NCI-H345 treated with DMSO at 0.1 percent for 48 hours (cell line): ENCODE results near the gene SLC39A3.

Experiments
- DNase-seq: peaks from one replicate; lab custom pipeline; 2025; ENCODE audit not compliant: unreplicated experiment; lab: John Stamatoyannopoulos, UW

Gene SLC39A3

DNA sequence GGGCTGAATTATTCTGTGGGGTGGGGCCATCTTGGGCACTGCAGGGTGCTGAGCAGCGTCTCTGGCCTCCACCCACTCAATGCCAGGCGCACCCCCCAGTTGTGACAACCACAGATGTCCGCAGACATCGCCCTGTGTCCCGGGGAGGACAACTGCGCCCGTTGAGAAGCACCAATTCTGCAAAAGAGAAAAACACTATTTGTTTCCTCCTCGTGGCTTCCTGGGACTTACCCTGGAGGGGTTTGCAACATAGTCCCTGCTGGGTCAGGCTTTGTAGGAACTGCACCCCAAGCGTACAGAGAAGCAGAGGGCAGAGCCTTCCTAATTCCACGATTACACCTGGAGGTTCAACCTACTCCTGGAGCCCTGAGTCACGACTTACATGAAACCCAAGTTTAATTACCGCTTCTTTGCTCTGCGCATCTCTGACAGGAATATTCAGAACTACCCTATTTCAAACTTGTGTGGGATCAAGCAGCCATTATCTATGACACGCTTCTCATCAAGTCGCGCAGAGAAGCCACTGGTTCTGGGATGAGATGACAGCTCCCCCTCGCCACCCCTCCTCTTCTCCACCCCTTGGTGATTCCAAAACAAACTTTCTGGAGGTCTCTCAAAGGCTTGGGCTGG, 11.1 kb upstream of the SLC39A3 start:
- no peak for DNase-seq

DNA sequence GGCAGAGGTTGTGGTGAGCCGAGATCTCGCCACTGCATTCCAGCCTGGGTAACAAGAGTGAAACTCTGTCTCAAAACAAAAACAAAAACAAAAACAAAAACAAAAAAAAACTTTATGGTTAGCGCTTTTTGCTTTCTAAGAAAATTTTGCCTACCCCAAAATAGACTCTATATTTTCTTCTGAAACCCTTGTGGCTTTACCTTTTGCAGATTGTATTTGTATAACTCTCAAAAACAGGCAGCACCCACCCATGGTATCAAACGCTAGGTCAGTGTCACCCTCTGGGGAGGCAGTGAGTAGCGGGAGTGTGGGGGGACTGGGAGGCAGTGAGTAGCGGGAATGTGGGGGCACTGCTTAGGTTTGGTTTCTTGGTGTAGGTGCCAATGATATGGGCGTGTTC, 7.5 kb upstream of the SLC39A3 start:
- no peak for DNase-seq

DNA sequence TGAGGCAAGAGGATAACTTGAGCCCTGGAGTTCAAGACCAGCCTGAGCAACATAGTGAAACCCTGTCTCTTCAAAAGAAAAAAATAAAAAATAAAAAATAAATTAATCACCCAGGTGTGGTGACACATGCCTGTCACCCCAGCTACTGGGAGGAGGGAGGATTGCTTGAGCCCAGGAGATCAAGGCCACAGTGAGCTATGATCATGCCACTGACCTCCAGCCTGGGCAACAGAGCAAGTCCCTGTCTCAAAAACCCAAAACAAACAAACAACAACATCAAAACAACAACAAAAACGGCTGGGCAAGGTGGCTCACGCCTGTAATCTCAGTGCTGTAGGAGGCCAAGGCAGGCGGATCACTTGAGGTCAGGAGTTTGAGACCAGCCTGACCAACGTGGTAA, 4.3 kb upstream of the SLC39A3 start:
- no peak for DNase-seq

DNA sequence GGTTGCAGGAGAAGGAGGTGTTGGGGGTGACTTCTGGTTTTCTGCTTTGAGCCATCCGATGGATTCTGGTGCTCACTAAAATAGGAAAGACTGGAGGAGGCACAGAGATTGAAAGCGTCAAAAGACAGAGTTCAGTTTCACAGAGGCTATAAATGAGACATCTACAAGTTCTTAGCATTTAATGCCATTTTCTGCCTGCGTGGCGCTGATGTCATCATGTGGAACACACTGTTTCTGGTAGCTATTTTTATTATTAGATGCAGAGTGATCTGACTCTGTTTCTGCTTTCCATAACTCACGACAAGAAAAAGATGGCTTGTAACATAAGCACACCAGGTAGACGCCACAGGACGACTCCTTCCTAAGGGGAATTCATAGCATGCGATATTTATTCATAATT, 3.3 kb upstream of the SLC39A3 start:
- no peak for DNase-seq

DNA sequence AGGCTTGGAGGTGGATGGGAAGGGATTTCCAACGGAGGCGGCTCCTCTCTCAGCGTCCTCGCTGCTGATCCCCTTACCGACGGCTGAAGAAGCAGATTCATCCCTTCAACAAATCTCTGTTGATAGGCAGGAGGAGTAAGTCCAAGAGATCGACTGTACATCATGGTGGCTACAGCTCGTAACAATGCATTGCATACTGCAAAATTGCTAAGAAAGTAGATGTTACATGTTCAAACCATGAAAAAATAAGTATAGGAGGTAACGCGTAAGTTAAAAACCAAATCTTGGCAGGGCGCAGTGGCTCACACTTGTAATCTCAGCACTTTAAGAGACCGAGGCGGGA, 468 bp upstream of the SLC39A3 start:
- DNase-seq = no peak

DNA sequence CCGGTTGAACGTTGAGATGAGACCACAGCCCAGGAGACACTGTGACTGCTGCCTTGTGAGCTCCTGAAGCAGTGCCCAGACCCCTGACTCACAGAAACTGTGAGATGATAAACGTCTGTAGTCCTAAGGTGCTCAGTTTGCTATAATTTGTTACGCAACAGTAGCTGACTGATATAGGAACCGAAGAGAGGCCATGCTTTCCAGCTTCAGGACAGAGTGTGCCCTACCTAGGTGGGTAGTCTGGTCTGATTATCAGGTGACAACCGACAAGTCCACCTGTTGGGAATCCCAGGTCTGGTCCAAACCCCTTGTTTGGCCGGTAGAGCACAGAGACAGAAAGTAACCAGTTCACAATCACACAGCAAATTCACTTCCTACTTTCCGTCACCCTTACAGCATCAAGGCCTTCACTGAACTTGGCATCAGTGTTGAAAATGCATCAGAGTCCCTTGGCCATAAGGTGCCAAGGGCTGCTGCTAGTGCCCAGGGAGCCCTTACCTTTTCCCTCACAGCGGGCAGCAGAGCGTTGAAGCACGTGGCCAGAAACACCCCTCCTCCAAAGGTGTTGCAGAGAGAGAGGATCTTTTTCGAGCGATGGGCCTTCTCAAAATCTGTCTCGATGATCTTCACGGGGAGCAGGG, 3.1 kb downstream of the SLC39A3 start:
- DNase-seq = no peak

DNA sequence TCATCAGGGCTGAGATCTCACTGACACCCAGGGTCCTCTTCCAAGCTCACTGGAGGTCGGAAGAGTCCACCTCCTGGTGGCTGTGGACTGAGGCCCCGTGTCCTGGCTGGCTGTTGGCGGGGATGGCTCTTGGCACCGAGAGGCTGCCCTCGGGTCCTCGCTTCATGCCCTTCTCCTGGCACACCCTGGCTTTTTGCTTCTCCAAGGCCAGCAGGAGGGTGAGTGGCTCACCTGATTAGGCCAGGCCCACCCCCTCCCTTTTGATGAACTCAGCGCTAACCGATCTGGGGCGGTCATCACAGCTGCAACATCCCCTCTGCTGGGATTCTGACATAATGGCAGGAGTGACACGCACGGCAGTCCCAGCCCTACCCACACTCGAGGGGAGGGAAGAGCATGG, 4.4 kb downstream of the SLC39A3 start:
- no peak for DNase-seq

DNA sequence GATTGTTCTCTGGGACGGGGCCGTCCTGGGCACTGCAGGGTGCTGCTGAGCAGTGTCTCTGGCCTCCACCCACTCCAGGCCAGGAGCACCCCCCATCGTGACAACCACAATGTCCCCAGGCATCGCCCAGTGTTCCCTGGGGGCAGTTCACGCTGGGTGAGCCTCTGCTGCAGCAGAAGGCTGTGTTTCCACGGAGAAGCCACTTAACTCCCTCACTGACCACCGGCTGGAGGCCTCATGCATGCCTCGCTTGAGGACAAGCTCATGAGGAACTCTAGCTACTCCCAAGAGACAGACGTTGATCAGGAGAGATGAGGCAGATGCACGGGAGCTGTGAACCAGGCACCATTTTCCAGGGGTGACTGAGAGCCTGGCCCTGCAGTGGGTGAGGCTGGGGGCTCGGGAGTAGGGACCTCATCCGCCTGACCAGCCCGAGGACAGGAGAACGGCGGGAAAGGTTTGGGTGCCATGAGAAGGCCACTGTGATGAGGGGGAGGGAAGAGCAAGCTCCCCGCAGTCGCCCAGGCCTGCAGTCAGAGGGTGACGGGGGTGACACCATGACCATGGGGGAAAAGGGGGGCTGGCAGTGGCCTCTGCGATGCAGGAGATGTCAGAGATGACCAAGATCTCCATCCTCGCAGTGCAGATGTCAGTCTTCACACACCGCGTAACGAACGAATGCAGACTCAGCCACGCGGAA, 5.1 kb downstream of the SLC39A3 start:
- DNase-seq = no peak

DNA sequence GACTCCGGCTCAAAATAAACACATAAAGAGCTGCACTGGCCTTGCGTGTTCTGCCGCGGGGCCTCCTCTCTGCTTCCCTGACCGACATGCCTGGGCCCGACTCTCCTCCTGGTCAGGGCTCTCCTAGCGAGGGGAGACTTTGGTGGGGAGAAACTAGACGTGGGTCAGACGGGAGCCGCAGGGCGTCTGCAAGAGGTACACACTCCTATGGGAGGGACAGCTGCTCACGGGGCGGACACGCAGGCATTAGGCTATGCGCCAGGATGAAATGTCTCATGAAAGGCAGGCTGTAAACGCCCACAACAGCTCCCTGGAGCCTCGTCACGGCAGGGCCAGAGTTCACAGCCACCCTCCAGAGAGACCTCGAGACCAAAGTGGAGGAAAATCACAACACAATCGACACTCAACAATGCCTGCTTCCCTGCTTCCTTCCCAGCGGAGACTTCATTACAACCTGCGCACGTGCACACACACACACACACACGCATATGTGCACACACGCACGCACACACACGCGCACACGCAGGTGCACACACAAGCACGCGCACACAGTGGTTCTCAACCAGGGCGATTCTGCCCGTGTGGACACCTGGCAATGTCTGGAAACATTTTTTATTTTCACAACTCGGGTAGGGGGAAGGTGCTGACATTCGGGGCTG, 5.8 kb downstream of the SLC39A3 start:
- no peak for DNase-seq

DNA sequence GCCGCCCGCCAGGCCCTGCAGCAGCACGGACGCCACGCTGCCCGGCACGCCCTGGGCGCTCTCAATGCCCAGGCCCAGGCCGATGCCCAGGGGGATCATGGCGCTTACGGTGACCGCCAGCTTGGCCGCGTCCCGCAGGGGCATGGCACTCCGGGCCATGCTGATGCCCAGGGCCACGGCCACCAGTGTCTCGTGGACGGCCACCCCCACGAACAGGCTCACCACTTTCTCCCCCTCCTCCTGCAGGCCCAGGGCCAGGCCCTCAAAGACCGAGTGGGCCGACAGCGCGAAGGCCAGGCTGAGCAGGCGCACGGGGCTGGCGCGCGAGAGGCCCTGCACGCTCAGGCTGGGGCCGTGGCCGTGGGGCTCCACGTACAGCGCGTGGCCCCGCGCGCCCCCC, 6.9 kb downstream of the SLC39A3 start:
- DNase-seq = no peak

DNA sequence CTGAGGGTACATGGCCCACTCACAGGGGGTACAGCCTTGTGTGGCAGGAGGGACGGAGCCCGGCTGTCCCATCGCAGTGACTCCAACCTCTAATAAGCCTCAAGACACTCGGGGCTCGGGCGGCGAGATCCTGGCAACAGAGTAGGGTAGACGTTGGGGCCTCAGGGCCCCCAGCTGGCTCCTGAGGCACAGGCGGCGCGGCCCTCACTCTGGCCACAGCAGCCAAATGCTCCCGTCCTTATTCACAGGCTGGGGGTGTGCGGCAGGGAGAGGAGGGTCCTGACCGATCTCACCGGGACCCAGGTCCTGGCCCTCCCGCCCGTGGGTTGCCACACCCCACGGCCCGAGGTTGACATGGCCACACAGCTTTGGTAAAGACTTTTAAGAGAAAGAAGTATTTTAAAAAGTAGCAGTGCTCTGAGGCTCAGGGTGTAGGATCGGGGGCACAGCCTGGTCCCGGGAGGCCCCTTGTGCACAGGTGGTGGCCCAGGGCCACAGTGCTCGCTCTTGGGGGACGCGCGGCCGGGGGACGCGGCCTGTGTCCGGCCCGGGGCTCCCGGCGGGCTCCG, 7.6 kb downstream of the SLC39A3 start:
- no peak for DNase-seq

DNA sequence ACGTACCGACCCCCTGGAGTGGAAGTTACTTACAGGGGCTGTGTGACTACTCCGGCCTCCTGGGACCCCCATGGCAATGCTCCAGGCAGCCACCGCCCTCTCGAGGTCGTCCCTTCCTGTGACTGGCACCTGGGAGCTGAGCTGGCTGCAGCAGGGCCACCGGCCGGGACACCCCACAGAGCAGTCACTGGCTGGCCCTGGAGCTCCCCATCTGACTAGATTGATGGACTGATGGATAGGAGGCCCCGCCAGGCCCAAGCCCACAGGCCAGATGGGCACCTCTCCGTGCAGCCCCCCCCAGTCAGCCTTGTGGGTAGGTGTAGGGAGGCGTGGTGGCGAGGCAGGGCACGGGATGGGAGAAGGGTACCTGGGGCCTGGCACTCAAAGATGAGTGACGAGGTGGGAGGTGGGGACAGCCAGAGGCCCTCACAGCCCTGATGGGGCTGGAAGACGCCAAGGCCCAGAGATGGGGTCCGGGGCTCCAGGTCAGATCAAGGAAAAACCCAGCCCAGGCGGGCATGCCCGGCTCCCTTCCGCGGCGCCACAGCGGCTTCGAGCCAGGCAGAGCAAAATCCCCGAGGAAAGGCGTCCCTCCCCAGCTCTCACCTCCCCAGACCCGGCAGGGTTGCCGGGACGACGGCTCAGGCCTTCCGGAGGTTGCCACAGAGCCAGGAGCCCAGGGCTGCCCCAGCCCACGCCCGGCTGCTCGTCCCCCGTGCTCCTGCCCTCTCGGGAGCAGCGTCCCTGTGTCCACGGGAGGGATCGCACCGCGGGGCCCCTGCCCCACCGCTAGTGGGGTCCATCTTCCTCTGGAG, 8.4 kb downstream of the SLC39A3 start:
- no peak for DNase-seq

DNA sequence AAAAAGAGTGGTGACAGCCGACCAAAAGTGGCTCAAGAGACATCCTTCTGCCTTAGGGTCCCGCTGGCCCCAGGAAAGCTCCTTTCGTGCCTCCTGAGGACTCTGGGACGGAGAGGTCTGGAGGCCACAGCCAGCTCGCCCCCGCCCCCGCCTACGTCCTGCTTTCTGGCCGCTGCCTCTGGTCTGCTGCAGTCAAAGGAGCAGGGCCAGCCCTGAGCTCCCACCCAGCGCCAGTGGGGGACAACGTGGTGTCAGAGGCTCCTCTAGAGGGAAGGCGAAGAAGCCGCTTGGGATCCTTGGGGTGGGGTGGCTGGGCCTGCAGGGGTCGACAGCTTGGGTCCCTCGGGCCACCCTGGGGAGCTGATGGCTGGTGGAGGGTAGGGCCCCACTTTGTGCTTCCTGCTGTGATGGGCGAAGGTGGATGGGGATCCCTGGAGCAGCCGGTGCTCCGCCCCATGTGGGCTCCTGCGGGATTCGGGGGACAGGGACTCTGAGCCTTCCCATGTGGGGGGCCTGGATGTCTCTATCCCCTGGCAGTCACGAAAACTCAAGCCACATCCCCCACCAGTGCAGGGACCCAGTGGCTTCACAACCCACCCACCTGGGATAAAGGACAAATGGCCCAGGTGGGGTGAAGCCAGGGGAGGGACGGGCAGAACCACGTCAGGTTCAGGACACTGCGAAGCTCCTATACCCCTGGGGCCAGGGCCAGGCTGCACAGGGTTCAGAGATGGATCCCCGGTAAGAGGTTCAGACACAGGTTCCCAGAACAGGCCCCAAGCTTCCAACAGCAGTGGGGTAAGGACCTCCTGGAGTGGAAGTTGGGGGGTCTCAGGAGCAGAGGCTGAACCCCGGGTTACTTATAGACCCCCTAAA, 9.6 kb downstream of the SLC39A3 start:
- DNase-seq = no peak

DNA sequence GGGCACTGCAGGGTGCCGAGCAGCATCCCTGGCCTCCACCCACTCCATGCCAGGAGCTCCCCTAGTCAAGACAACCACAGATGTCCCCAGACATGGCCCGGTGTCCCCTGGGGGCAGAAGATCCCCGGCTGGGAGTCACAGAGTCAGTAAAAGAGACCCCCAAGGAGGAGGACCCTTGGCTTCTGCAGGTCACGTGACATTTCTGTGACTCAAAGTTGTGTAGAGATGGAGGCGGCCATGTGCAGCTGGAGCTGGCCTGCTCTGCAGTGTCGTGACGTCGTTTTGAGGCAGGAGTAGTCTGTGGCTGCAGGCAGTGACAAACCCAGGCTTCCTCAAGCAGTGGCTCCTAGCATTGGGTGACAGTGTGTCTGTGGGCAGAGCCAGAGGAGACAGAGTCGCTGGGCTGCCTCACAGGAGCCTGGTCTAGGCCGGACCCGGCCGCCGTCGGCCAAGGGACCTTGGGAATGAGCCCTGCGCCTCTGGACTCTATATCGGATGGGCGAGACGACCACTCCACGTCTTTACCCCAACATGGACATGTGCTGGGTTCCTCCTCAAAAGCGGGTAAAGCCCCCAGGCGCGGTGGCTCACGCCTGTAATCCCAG, 10.9 kb downstream of the SLC39A3 start:
- DNase-seq = no peak

DNA sequence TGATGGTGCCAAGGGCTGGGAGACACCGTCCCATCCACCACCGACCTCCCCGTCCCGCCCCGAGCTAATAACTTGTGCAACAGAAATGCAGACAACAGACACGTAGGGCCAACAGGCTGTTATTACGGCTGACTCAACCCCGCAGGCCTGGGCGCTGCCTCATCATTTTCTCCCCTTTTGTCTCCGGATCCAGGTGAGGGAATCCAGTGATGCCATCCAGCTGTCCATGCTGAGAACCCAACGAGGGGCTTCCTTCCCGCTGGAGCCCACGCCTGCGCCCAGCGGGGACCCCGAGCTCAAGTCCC, 12.2 kb downstream of the SLC39A3 start:
- DNase-seq = no peak

DNA sequence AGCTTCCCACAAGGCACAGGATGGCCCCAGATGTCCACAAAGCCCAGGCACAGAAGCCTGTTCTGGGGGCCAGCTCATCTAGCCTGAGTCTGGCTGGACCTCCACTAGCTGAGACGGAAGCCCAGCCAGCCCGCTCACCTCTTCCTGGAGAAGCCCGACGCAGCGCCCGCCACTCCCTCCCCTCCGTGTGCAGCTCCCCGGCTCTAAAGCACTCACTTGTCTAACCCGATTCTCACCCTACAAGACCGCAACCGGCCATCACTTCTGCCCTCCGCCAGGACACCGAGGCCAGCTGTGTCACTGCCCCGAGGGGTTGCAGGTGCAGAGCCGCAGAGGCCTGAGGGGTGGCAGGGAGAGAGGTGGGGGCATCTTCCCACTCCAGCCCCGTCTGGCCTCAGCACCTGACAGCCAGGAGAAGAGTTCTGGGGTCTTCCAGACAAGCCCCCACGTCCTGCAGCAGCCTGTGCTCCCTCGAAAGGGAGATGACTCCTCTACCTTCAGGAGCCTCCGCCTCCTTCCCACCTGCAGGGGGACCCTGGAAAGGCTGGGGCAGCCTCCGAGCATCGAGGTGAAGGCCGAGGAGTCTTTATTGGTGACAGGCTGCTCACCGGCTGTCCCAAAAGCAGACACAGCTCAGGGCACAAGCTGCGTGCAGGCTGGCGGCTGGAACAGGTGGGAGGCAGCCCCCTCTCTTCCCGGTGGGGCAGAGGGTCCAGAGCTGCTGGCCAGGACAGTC, 12.7 kb downstream of the SLC39A3 start:
- DNase-seq = no peak

DNA sequence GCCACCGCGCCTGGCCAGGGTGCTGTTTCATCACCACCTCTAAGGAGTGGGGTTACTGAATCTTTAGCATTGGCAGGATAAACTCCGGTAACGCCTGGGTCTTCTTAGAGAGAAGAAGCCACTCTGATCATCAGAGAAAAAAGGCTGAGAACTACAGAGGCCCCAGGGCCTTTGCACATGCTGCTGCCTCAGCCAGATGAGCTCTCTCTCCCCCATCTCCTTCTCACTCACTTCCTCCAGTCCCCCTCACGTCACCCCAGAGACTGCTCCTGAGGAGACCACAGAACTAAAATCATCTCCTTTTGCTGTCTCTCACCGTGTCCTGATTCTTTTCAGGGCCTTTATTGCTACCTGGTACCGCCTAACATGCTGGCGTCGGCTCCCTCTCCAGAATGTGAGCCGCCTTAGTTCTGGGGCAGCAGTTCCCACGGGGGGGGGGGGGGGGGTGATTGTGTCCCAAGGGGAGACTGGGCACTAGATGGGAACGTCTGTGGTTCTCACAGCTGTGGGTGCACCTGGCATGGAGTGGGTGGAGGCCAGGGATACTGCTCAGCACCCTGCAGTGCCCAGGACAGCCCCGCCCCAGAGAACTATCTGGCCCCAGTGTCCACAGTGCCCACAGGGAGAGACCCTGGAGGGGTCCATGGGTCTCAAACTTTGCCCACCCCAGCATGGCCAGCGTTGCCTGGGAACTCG, 13.5 kb downstream of the SLC39A3 start:
- DNase-seq = no peak

DNA sequence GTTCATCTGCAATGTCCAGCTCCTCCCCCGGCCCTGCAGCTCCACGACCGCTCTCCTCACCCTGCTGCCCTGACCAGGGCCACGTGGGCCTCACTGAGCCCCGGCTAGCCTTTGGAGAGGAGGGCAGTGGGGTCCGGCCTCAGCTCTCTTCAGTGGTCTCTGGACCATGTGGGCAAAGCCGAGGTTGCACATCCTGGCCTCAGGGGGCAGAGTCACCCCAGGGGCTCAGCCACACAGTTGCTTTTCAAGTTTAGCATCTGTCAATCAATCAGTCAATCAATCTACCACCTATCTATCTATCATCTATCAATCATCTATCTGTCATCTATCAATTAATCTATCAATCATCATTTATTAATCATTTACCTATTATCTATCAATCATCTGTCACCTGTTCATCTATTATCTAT, 15.7 kb downstream of the SLC39A3 start:
- no peak for DNase-seq

DNA sequence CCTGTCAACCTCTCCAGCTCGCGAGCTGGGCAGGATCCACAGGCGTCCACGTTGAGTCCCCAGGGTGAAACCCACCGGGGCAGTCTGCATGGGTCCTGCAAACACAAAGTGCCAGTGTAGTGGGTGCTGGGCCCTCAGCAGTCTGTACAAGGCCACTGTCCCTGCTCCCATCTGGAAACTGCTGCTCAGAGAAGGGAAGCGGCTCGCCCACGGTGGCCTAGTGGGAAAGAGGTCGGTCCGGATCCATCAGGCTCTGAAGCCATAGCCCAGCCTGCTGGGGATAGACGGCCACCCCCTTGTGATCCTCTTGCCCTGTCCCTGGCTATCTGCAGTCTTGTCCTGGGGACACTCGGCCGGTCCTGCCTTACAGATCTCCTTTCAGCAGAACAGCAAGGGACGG, 16.1 kb downstream of the SLC39A3 start:
- DNase-seq = no peak
